Uterus (tissue), 4 donors: Measurements from ENCODE around the gene RANBP1. TPM values are rescaled to one million over a fixed set of nuclear protein-coding genes. Genes with fewer than 3 reads are reported as not detected.
A peak's percentile ranks its signal among the peaks of the same experiment; 100 is the strongest.

ENCODE experiments used
- DNase-seq, 2 donors: peaks; one replicate each; pipeline ENCODE4 v3.0.0-alpha.2; 2019 to 2020
- H3K27ac ChIP-seq, 2 donors: fragments of 200-600 bp; sonication (generic); 1 replicate in 1 of 2; 2 replicates in 1 of 2; pipeline ENCODE4 v1.5.1; 2016 to 2018
- H3K27me3 ChIP-seq, 2 donors: fragments of 200-600 bp; sonication (generic); one replicate each; pipeline ENCODE4 v1.5.1; 2018 to 2019; ENCODE audit warnings: control low read depth in 1 of 2
- H3K36me3 ChIP-seq, 2 donors: fragments of 200-600 bp; sonication (generic); one replicate each; pipeline ENCODE4 v1.5.1; 2019; ENCODE audit warnings: control low read depth in 1 of 2
- H3K4me1 ChIP-seq, 2 donors: fragments of 200-600 bp; sonication (generic); one replicate each; pipeline ENCODE4 v1.5.1; 2018 to 2019; ENCODE audit warnings: control low read depth in 1 of 2
- H3K4me3 ChIP-seq, 2 donors: fragments of 200-600 bp; sonication (generic); 1 replicate in 1 of 2; 2 replicates in 1 of 2; pipeline ENCODE4 v1.5.1; 2018 to 2019; ENCODE audit warnings: mild to moderate bottlenecking in 1 of 2
- H3K9me3 ChIP-seq, 2 donors: fragments of 200-600 bp; sonication (generic); one replicate each; pipeline ENCODE4 v1.5.1; 2019; ENCODE audit warnings: control low read depth in 1 of 2
- CTCF ChIP-seq, 4 experiments: fragments of 200-600 bp in 2 of 4; fragments of 450-650 bp in 2 of 4; sonication (generic) in 2 of 4; IDR thresholded peaks; one replicate each; pipeline ENCODE4 v1.5.1; 2016 to 2019; ENCODE audit warnings: antibody characterized with exemption in 4 of 4, mild to moderate bottlenecking in 2 of 4, moderate library complexity in 1 of 4
- POLR2A ChIP-seq, 2 donors: fragments of 450-650 bp; IDR thresholded peaks; one replicate each; pipeline ENCODE4 v1.6.1; 2016; ENCODE audit warnings: antibody characterized with exemption in 2 of 2, mild to moderate bottlenecking in 1 of 2, moderate library complexity in 1 of 2
- intact Hi-C: fragments of 100-400 bp; cut with DNase I; formaldehyde crosslinking; loops from one replicate; pipeline ENCODE4 v1.15.1; 2023; ENCODE audit warnings: low total_unique reads
- total RNA-seq, 4 donors: library from RNA; depleted of rRNA in 3 of 4; stranded (reverse); fragments of >200 nt in 3 of 4; gene quantifications; one replicate each; pipeline versions ENCODE4 v1.1.0 to v1.2.4, GENCODE V29; 2014 to 2023
- donor health status: DM: yes; HTN: yes; CAD: no.

The RANBP1 gene
- total RNA-seq, 4 donors from 2014 or later: 57.6 to 233 (median 135) TPM

GRCh38 chr22:20137671-20138416 lies 21.9 kb downstream of the RANBP1 start:
- Histone ChIP-seq H3K27ac (peak overlapping the region in 1 of 2 donors; percentile 6), H3K4me1 (peaks cover 0 to 37% of the 10 kb centered on the region in 2 donors), H3K27me3 (no peaks in the 10 kb centered on the region), H3K4me3 (no peak overlapping the region), H3K9me3 (no peaks in the 10 kb centered on the region), H3K36me3 (no peaks in the 10 kb centered on the region)
- TF ChIP-seq CTCF (IDR thresholded peaks at IDR 0.05): no peak
- no peak for TF ChIP-seq POLR2A (IDR thresholded peaks at IDR 0.05)
- intact Hi-C loops: no loop called here
- DNase-seq: no peak

GRCh38 chr22:20138417-20138738 lies 22.5 kb downstream of the RANBP1 start:
- no peak for DNase-seq
- Histone ChIP-seq H3K36me3 (no peaks in the 10 kb centered on the region), H3K4me3 (no peak overlapping the region), H3K4me1 (peaks cover 0 to 33% of the 10 kb centered on the region in 2 donors), H3K27me3 (no peaks in the 10 kb centered on the region), H3K27ac (peak overlapping the region in 1 of 2 donors; percentile 6), H3K9me3 (no peaks in the 10 kb centered on the region)
- intact Hi-C loops: no loop called here
- TF ChIP-seq POLR2A (IDR thresholded peaks at IDR 0.05): no peak
- no peak for TF ChIP-seq CTCF (IDR thresholded peaks at IDR 0.05)

GRCh38 chr22:20138868-20139267 lies 23.0 kb downstream of the RANBP1 start:
- no peak overlapping the region for H3K4me3 ChIP-seq
- no peaks in the 10 kb centered on the region for H3K9me3 ChIP-seq
- no peaks in the 10 kb centered on the region for H3K36me3 ChIP-seq
- TF ChIP-seq CTCF (IDR thresholded peaks at IDR 0.05): no peak
- TF ChIP-seq POLR2A (IDR thresholded peaks at IDR 0.05): no peak
- H3K27ac ChIP-seq: no peak overlapping the region
- no peak for DNase-seq
- H3K4me1 ChIP-seq: peaks cover 0 to 30% of the 10 kb centered on the region in 2 donors
- intact Hi-C loops: no loop called here
- no peaks in the 10 kb centered on the region for H3K27me3 ChIP-seq

- DNase-seq: no peak
- TF ChIP-seq POLR2A (IDR thresholded peaks at IDR 0.05): no peak
- TF ChIP-seq CTCF (IDR thresholded peaks at IDR 0.05): no peak
- H3K36me3 ChIP-seq: no peaks in the 10 kb centered on the region
- H3K4me1 ChIP-seq: peaks cover 0 to 23% of the 10 kb centered on the region in 2 donors
- intact Hi-C loops: no loop called here
- no peak overlapping the region for H3K27ac ChIP-seq
- no peaks in the 10 kb centered on the region for H3K27me3 ChIP-seq
- H3K9me3 ChIP-seq: no peaks in the 10 kb centered on the region
- H3K4me3 ChIP-seq: no peak overlapping the region
Observed at GRCh38 chr22:20139391-20140106, 23.6 kb downstream of the RANBP1 start.

- Histone ChIP-seq H3K36me3 (no peaks in the 10 kb centered on the region), H3K4me3 (no peak overlapping the region), H3K4me1 (peaks cover 0 to 23% of the 10 kb centered on the region in 2 donors), H3K9me3 (no peaks in the 10 kb centered on the region), H3K27me3 (no peaks in the 10 kb centered on the region), H3K27ac (no peak overlapping the region)
- no peak for TF ChIP-seq POLR2A (IDR thresholded peaks at IDR 0.05)
- TF ChIP-seq CTCF (IDR thresholded peaks at IDR 0.05): no peak
- no peak for DNase-seq
- intact Hi-C loops: no loop called here
Observed at GRCh38 chr22:20140107-20140445, 24.2 kb downstream of the RANBP1 start.
